H1 (cell line): Measurements from ENCODE around the gene NRK.
"Not testable (repeated sequence)": the region's sequence is repeated elsewhere in the genome, so short reads cannot be mapped to it uniquely, and the experiment has no call there.

Source experiments
- BCL11A ChIP-seq, 2 experiments: IDR thresholded peaks; one replicate each; pipeline ENCODE4 v1.6.1; 2011; ENCODE audit warnings: low read depth in 2 of 2, low read length in 2 of 2, mild to moderate bottlenecking in 2 of 2
- CEBPB ChIP-seq: IDR thresholded peaks from 2 replicates; pipeline ENCODE4 v1.6.1; 2012; ENCODE audit warnings: low read depth, low read length
- CTCF ChIP-seq, 3 experiments: IDR thresholded peaks; 1 replicate in 2 of 3; 2 replicates in 1 of 3; pipeline versions ENCODE4 v1.5.1 to v1.6.1; 2011; ENCODE audit warnings: low read length in 3 of 3, mild to moderate bottlenecking in 3 of 3, inconsistent platforms in 2 of 3, low read depth in 1 of 3, moderate library complexity in 1 of 3; ENCODE audit not compliant: insufficient read depth in 1 of 3; ENCODE audit errors: control extremely low read depth in 1 of 3
- EZH2 ChIP-seq: fragments of 200-600 bp; sonication (generic); IDR thresholded peaks from 2 replicates; pipeline ENCODE4 v1.7.1; 2012; ENCODE audit warnings: low read depth, mild to moderate bottlenecking, moderate library complexity, low read length, inconsistent platforms; ENCODE audit not compliant: severe bottlenecking
- HDAC2 ChIP-seq, 2 experiments: fragments of 300-600 bp in 1 of 2; sonication (generic) in 1 of 2; IDR thresholded peaks; 2 replicates each; pipeline ENCODE4 v1.6.1; 2011 to 2012; ENCODE audit warnings: low read depth in 2 of 2, low read length in 2 of 2, mild to moderate bottlenecking in 2 of 2, moderate library complexity in 2 of 2, borderline replicate concordance in 1 of 2, inconsistent platforms in 1 of 2
- JUN ChIP-seq: IDR thresholded peaks from 2 replicates; pipeline ENCODE4 v1.6.1; 2011; ENCODE audit warnings: low read depth, mild to moderate bottlenecking, improper control_type of control experiment, low read length
- JUND ChIP-seq: IDR thresholded peaks from 2 replicates; pipeline ENCODE4 v1.6.1; 2011; ENCODE audit warnings: mild to moderate bottlenecking, improper control_type of control experiment, low read length
- MAFK ChIP-seq: IDR thresholded peaks from 2 replicates; pipeline ENCODE4 v1.6.1; 2012; ENCODE audit warnings: low read depth, mild to moderate bottlenecking, improper control_type of control experiment, low read length
- MAX ChIP-seq: IDR thresholded peaks from 2 replicates; pipeline ENCODE4 v1.6.1; 2012; ENCODE audit warnings: inconsistent platforms
- POLR2AphosphoS5 ChIP-seq: IDR thresholded peaks from 2 replicates; pipeline ENCODE4 v1.6.1; 2011; ENCODE audit warnings: low read depth, low read length
- SAP30 ChIP-seq: fragments of 300-600 bp; sonication (generic); IDR thresholded peaks from 2 replicates; pipeline ENCODE4 v1.7.1; 2012; ENCODE audit warnings: low read length, moderate library complexity, mild to moderate bottlenecking, inconsistent platforms; ENCODE audit not compliant: insufficient read depth, insufficient replicate concordance
- SIN3A ChIP-seq, 2 experiments: IDR thresholded peaks in 1 of 2; conservative IDR thresholded peaks in 1 of 2; 2 replicates each; pipeline ENCODE4 v1.6.1; 2011 to 2012; ENCODE audit warnings: low read length in 2 of 2, improper control_type of control experiment in 1 of 2, low read depth in 1 of 2, mild to moderate bottlenecking in 1 of 2
- USF2 ChIP-seq: IDR thresholded peaks from 2 replicates; pipeline ENCODE4 v1.6.1; 2011; ENCODE audit warnings: low read length, improper control_type of control experiment

- not testable (repeated sequence) for TF ChIP-seq MAX; JUN; SIN3A (conservative IDR thresholded peaks at IDR 0.05 in 1 of 2, IDR thresholded peaks at IDR 0.05 in 1 of 2; ENCODE audit: low read depth in 1 of 2, low read length in 2 of 2); POLR2AphosphoS5; BCL11A (IDR thresholded peaks at IDR 0.05; ENCODE audit: low read depth in 2 of 2, low read length in 2 of 2); CTCF (IDR thresholded peaks at IDR 0.05; ENCODE audit: control extremely low read depth in 1 of 3, insufficient read depth in 1 of 3, low read depth in 1 of 3, low read length in 3 of 3); CEBPB; HDAC2 (IDR thresholded peaks at IDR 0.05; ENCODE audit: borderline replicate concordance in 1 of 2, low read depth in 2 of 2, low read length in 2 of 2); JUND; SAP30; MAFK; EZH2; USF2
Measured at GRCh38 chrX:106000609-106001008, 178.3 kb downstream of the NRK start.
